DOHH2 (cell line): Measurements from ENCODE around the gene TEX13A.

Experiments
- H3F3A ChIP-seq: fragments of 200-600 bp; sonication (generic), shearing (Covaris generic); 2 replicates; pipeline ENCODE4 v1.6.0; 2016; ENCODE audit warnings: antibody characterized with exemption, mild to moderate bottlenecking; ENCODE audit not compliant: control insufficient read depth, insufficient read depth
- H3K27ac ChIP-seq: fragments of 200-600 bp; sonication (generic); 2 replicates; pipeline ENCODE4 v1.5.1; 2014; ENCODE audit warnings: low read depth, mild to moderate bottlenecking, low read length, moderate library complexity
- H3K27me3 ChIP-seq: fragments of 200-600 bp; sonication (generic); 2 replicates; pipeline ENCODE4 v1.6.1; 2014; ENCODE audit warnings: mild to moderate bottlenecking, low read length, mixed read lengths; ENCODE audit not compliant: control insufficient read depth
- H3K36me3 ChIP-seq: fragments of 200-600 bp; sonication (generic); 2 replicates; pipeline ENCODE4 v1.6.1; 2014; ENCODE audit warnings: mild to moderate bottlenecking, low read length, moderate library complexity, mixed read lengths; ENCODE audit not compliant: control insufficient read depth
- H3K4me1 ChIP-seq: fragments of 200-600 bp; sonication (generic); 2 replicates; pipeline ENCODE4 v1.6.1; 2014; ENCODE audit warnings: mild to moderate bottlenecking, low read length, mixed read lengths; ENCODE audit not compliant: control insufficient read depth
- H3K4me2 ChIP-seq: fragments of 200-600 bp; sonication (generic); 2 replicates; pipeline ENCODE4 v1.6.0; 2014; ENCODE audit warnings: mild to moderate bottlenecking, low read length, moderate library complexity
- H3K4me3 ChIP-seq: fragments of 200-600 bp; sonication (generic); 2 replicates; pipeline ENCODE4 v1.5.1; 2014; ENCODE audit warnings: mild to moderate bottlenecking, low read length, mixed read lengths
- H3K79me2 ChIP-seq: fragments of 200-600 bp; sonication (generic); 2 replicates; pipeline ENCODE4 v1.6.1; 2014; ENCODE audit warnings: mild to moderate bottlenecking, low read length, mixed read lengths; ENCODE audit not compliant: control insufficient read depth
- H3K9me2 ChIP-seq: fragments of 200-600 bp; sonication (generic); replicated peaks from 2 replicates; pipeline ENCODE4 v1.6.1; 2014; ENCODE audit warnings: mild to moderate bottlenecking, low read length, mixed read lengths; ENCODE audit not compliant: control insufficient read depth
- H3K9me3 ChIP-seq: fragments of 200-600 bp; sonication (generic); 2 replicates; pipeline ENCODE4 v1.6.1; 2014; ENCODE audit warnings: antibody characterized with exemption, low read length, mixed read lengths; ENCODE audit not compliant: control insufficient read depth, insufficient read depth
- H4K20me1 ChIP-seq: fragments of 200-600 bp; sonication (generic); 2 replicates; pipeline ENCODE4 v1.6.0; 2014; ENCODE audit warnings: low read depth, mild to moderate bottlenecking, antibody characterized with exemption, low read length, moderate library complexity; ENCODE audit not compliant: control insufficient read depth, insufficient read depth
- EZH2phosphoT487 ChIP-seq: fragments of 200-600 bp; sonication (generic); IDR thresholded peaks from 2 replicates; pipeline ENCODE4 v1.6.1; 2017; ENCODE audit warnings: borderline replicate concordance, mild to moderate bottlenecking, antibody characterized with exemption, low read length, moderate library complexity, mixed read lengths
- TF ChIP-seq, protein P1 (sequence below): fragments of 200-600 bp; sonication (generic); IDR thresholded peaks from one replicate; pipeline ENCODE4 v1.5.1; 2014; ENCODE audit warnings: antibody characterized with exemption, mild to moderate bottlenecking, low read depth, low read length; ENCODE audit not compliant: poor library complexity, severe bottlenecking

The TEX13A gene

DNA sequence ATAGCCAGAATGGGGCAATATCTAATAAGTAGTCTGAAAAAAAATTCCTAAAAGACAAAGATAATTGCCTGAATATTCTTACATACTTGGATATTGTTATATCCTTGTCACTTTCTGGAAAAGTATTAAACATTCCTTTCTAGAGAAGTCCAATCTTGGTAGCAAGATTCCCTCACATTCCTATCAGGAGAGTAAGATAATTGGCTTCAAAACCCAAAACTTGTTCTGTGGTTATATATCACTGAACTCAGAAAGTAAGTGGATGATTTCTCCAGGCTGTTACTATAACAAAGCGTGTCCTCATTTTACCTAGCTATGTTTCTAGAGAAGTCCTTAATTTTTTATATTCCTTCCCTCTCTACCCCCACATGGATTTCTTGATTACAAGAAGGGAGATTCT lies 46.0 kb upstream of the TEX13A start:
- H3K9me2 ChIP-seq = no peaks in the 10 kb centered on the region
- H3K27ac ChIP-seq = no peak overlapping the region
- no peaks in the 10 kb centered on the region for H3K79me2 ChIP-seq
- TF ChIP-seq, protein P1, sequence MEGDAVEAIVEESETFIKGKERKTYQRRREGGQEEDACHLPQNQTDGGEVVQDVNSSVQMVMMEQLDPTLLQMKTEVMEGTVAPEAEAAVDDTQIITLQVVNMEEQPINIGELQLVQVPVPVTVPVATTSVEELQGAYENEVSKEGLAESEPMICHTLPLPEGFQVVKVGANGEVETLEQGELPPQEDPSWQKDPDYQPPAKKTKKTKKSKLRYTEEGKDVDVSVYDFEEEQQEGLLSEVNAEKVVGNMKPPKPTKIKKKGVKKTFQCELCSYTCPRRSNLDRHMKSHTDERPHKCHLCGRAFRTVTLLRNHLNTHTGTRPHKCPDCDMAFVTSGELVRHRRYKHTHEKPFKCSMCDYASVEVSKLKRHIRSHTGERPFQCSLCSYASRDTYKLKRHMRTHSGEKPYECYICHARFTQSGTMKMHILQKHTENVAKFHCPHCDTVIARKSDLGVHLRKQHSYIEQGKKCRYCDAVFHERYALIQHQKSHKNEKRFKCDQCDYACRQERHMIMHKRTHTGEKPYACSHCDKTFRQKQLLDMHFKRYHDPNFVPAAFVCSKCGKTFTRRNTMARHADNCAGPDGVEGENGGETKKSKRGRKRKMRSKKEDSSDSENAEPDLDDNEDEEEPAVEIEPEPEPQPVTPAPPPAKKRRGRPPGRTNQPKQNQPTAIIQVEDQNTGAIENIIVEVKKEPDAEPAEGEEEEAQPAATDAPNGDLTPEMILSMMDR = no peak
- no peak for TF ChIP-seq EZH2phosphoT487
- no peak overlapping the region for H3K4me3 ChIP-seq
- H3K36me3 ChIP-seq = no peaks in the 10 kb centered on the region
- H3F3A ChIP-seq = no peaks in the 10 kb centered on the region
- no peaks in the 10 kb centered on the region for H3K27me3 ChIP-seq
- no peaks in the 10 kb centered on the region for H3K4me1 ChIP-seq
- H4K20me1 ChIP-seq = no peaks in the 10 kb centered on the region
- H3K9me3 ChIP-seq = no peaks in the 10 kb centered on the region
- H3K4me2 ChIP-seq = no peak overlapping the region

DNA sequence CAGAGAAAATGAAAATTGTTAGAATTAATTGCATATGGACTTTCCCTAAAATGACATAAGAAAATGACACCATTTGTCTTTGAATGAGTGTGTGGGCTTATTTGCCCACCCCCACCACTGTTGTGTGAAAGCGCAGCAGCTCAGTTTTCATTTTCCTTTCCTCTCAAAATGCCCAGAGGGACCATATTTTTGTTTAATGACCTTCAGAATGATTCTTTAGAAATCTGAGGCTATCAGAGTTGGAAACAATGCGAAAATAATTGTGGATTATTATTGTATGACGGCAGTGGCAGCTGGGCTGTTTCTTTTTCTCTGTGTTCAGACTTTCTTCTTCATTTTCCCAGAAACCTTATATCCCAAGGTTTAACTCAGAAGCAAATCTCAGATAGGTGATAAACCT lies 44.6 kb upstream of the TEX13A start:
- Histone ChIP-seq H3K27ac (no peak overlapping the region), H3K79me2 (no peaks in the 10 kb centered on the region), H3K4me1 (no peaks in the 10 kb centered on the region), H4K20me1 (no peaks in the 10 kb centered on the region), H3K9me2 (no peaks in the 10 kb centered on the region), H3K9me3 (no peaks in the 10 kb centered on the region), H3K36me3 (no peaks in the 10 kb centered on the region), H3K4me2 (no peak overlapping the region), H3K4me3 (no peak overlapping the region), H3F3A (no peaks in the 10 kb centered on the region), H3K27me3 (no peaks in the 10 kb centered on the region)
- no peak for TF ChIP-seq EZH2phosphoT487
- TF ChIP-seq, protein P1 = no peak

DNA sequence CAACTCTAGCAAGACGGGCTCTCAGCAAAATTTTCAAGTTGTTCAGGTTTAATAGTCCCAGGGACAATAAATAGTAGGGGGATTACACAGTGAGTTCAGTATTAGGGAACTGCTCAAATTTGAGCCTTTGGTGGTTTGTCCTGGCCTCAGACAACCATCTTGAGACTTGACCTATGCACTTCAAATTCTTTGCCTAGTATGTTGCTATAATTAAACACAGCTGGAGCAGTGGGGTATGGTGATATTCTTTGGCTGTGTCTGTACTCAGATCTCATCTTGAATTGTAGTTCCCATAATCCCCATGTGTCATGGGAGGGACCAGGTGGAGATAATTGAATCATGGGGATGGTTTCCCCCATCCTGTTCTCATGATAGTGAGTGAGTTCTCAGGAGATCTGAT lies 43.3 kb upstream of the TEX13A start:
- H3K4me3 ChIP-seq = no peak overlapping the region
- H3K27me3 ChIP-seq = no peaks in the 10 kb centered on the region
- no peaks in the 10 kb centered on the region for H3K36me3 ChIP-seq
- no peak overlapping the region for H3K4me2 ChIP-seq
- TF ChIP-seq, protein P1 = no peak
- no peak for TF ChIP-seq EZH2phosphoT487
- no peak overlapping the region for H3K27ac ChIP-seq
- no peaks in the 10 kb centered on the region for H4K20me1 ChIP-seq
- H3F3A ChIP-seq = no peaks in the 10 kb centered on the region
- no peaks in the 10 kb centered on the region for H3K79me2 ChIP-seq
- H3K4me1 ChIP-seq = no peaks in the 10 kb centered on the region
- no peaks in the 10 kb centered on the region for H3K9me3 ChIP-seq
- H3K9me2 ChIP-seq = no peaks in the 10 kb centered on the region

DNA sequence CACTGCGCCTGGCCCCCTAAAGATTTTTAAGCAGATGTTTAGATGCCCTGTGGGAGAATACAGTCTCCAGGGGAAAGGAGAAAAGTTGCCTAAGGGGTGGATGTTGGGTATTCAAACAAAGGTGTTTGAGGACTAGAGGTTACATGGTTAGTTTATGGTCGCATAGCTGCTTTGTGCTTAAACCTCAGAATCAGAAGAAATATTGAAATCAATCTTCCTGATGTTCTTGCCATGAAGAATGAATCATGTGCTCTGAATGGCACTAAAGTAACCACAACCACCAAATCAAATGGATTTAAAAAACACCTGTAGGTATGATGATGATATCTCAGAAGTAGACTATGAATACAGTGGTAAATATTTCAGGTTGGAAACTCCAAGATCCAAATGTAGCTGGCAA lies 42.7 kb upstream of the TEX13A start:
- Histone ChIP-seq H3K4me2 (no peak overlapping the region), H3K27ac (no peak overlapping the region), H3K9me3 (no peaks in the 10 kb centered on the region), H3K79me2 (no peaks in the 10 kb centered on the region), H3K4me1 (no peaks in the 10 kb centered on the region), H3K4me3 (no peak overlapping the region), H3K36me3 (no peaks in the 10 kb centered on the region), H3F3A (no peaks in the 10 kb centered on the region), H3K27me3 (no peaks in the 10 kb centered on the region), H4K20me1 (no peaks in the 10 kb centered on the region), H3K9me2 (no peaks in the 10 kb centered on the region)
- no peak for TF ChIP-seq EZH2phosphoT487
- TF ChIP-seq, protein P1 = no peak
